Chondrocyte (in vitro differentiated cells): ENCODE measurements around the gene NPC1L1. TPM values are rescaled to one million over a fixed set of nuclear protein-coding genes. Genes with fewer than 3 reads are reported as not detected.
A peak's percentile ranks its signal among the peaks of the same experiment; 100 is the strongest.

Experiments
- DNase-seq: peaks from one replicate; pipeline ENCODE4 v3.0.0; 2021; ENCODE audit warnings: mixed read lengths, low spot score
- H3K27ac Mint-ChIP-seq: one replicate; pipeline ENCODE4 v1.8.0; 2021; ENCODE audit warnings: mild to moderate bottlenecking, moderate library complexity, mixed read lengths; ENCODE audit not compliant: unreplicated experiment
- H3K27me3 Mint-ChIP-seq: 2 replicates; pipeline ENCODE4 v1.8.0; 2021; ENCODE audit warnings: low read depth, mixed read lengths
- H3K36me3 Mint-ChIP-seq: 2 replicates; pipeline ENCODE4 v1.8.0; 2021; ENCODE audit warnings: low read depth, mixed read lengths
- H3K4me1 Mint-ChIP-seq: 2 replicates; pipeline ENCODE4 v1.8.0; 2021; ENCODE audit warnings: low read depth, mild to moderate bottlenecking, mixed read lengths
- H3K4me3 Mint-ChIP-seq: one replicate; pipeline ENCODE4 v1.8.0; 2021; ENCODE audit warnings: mild to moderate bottlenecking, moderate library complexity, mixed read lengths; ENCODE audit not compliant: unreplicated experiment
- H3K9me3 Mint-ChIP-seq: 2 replicates; pipeline ENCODE4 v1.8.0; 2021; ENCODE audit warnings: low read depth, mixed read lengths
- total RNA-seq: library from RNA; stranded (reverse); gene quantifications from 3 replicates; pipeline ENCODE4 v1.2.1, GENCODE V29; 2021
- TF ChIP-seq, protein P1 (sequence below): fragments of 200-600 bp; sonication (generic); IDR thresholded peaks from 2 replicates; pipeline ENCODE4 v1.5.0; 2021; ENCODE audit warnings: antibody characterized with exemption, mild to moderate bottlenecking, moderate library complexity

NPC1L1 gene
- total RNA-seq, 1 donor from 2014 or later: not detected

DNA sequence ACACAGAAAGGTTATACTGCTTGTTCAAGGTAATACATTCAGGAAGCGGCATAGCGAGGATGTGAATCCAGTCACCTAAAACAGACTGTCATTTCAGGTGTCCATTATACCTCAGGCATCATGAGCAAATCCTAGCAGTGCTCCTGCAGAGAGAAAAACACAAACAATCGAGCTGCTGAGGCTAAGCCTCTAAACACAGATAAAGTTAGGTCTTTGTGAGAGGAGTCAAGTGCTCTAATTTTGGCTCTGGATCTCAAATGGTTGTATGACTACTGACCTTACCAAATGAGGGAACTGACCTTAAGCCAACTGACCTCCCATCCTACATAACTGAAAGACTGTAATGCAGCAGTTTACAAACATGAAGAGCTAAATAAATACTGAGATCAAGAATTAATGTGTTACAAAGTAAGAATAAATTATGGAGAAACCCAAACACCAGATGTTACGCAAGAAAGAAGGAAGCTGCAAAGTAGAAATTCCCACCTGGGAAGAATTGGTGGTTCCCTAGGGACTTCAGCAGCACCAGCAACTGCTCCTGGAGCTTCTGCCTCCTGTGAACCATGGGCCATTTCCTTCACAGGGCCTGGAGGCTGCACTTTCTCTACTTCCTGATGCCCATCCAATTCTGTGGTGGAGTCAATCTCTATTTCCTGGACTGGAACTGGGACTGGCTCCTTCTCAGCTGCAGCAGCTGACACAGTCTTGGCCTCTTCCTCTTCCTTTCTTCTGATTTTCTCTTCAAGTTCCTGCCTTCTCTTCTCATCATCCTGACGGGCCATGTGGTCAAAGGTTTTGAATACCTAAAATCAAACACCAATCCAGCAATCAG is 56.4 kb downstream of the NPC1L1 start:
- Mint-ChIP-seq H3K4me3 (no peak overlapping the region), H3K27ac (no peak overlapping the region)

DNA sequence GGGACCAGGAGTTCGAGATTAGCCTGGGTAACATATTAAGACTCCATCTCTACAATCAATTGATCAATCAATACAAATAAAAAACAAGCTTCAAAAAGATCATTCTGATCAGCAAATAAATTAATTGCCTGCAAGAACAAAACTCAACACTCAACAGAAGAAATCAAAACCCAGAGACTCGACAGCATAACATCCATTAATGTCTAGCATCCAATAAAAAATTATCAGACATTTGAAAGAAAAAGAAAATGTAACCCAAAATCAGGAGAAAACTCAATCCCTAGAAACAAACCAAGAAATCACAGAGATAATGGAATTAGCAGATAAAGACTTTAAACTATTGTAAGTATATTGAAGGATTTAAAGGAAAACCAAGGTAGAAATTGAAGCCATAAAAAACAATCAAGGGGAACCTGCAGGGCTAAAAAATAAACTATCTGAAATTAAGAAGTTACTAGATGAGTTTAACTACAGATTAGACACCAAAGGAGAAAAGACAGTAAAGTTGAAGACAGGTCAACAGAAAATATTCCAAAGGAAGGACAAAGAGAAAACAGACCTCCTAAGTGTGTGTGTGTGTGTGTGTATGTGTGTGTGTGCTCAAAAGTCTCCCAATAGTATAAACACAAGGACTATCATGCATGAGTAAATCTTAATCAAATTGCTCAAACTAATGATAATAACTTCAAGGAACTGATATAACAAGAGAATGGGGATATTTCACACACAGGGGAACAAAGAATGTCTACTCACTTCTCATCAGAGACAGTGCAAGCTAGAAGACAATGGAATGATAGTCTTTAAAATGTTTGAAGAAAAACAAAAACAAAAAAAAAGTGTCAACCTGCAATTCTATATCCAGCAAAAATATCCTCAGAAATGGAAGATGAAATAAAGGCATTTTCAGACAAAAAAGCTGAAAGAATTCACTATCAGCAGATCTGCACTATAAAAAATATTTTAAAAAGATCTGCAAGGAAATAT is 58.3 kb downstream of the NPC1L1 start:
- Mint-ChIP-seq H3K4me3 (no peak overlapping the region), H3K36me3 (peaks cover 29% of the 10 kb centered on the region), H3K9me3 (peaks cover 16% of the 10 kb centered on the region), H3K27ac (no peak overlapping the region), H3K4me1 (peaks cover 19% of the 10 kb centered on the region), H3K27me3 (no peaks in the 10 kb centered on the region)
- TF ChIP-seq, protein P1, sequence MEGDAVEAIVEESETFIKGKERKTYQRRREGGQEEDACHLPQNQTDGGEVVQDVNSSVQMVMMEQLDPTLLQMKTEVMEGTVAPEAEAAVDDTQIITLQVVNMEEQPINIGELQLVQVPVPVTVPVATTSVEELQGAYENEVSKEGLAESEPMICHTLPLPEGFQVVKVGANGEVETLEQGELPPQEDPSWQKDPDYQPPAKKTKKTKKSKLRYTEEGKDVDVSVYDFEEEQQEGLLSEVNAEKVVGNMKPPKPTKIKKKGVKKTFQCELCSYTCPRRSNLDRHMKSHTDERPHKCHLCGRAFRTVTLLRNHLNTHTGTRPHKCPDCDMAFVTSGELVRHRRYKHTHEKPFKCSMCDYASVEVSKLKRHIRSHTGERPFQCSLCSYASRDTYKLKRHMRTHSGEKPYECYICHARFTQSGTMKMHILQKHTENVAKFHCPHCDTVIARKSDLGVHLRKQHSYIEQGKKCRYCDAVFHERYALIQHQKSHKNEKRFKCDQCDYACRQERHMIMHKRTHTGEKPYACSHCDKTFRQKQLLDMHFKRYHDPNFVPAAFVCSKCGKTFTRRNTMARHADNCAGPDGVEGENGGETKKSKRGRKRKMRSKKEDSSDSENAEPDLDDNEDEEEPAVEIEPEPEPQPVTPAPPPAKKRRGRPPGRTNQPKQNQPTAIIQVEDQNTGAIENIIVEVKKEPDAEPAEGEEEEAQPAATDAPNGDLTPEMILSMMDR: no peak
- no peak for DNase-seq

More for the DNA sequence above, 56.4 kb downstream of the NPC1L1 start:
- Mint-ChIP-seq H3K27me3 (no peaks in the 10 kb centered on the region), H3K4me1 (peaks cover 35% of the 10 kb centered on the region), H3K36me3 (peaks cover 29% of the 10 kb centered on the region), H3K9me3 (peaks cover 16% of the 10 kb centered on the region)
- TF ChIP-seq, protein P1: no peak
- no peak for DNase-seq

DNA sequence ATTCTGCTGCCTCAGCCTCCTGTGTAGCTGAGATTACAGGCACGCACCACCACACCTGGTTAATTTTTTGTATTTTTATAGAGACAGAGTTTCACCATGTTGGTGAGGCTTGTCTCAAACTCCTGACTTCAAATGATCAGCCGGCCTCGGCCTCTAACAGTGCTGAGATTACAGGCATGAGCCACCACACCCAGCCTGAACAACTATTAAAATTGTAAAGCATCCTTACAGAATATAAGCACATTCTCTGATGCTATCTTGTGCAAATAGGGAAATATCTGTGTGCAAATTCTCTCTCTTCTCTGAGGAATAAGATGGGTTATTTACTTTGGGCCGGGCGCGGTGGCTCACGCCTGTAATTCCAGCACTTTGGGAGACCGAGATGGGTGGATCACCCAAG is 63.2 kb downstream of the NPC1L1 start:
- Mint-ChIP-seq H3K36me3 (peaks cover 14% of the 10 kb centered on the region), H3K9me3 (peaks cover 7% of the 10 kb centered on the region), H3K4me1 (peaks cover 17% of the 10 kb centered on the region), H3K27ac (no peak overlapping the region), H3K27me3 (no peaks in the 10 kb centered on the region), H3K4me3 (no peak overlapping the region)
- TF ChIP-seq, protein P1: no peak
- DNase-seq: no peak

DNA sequence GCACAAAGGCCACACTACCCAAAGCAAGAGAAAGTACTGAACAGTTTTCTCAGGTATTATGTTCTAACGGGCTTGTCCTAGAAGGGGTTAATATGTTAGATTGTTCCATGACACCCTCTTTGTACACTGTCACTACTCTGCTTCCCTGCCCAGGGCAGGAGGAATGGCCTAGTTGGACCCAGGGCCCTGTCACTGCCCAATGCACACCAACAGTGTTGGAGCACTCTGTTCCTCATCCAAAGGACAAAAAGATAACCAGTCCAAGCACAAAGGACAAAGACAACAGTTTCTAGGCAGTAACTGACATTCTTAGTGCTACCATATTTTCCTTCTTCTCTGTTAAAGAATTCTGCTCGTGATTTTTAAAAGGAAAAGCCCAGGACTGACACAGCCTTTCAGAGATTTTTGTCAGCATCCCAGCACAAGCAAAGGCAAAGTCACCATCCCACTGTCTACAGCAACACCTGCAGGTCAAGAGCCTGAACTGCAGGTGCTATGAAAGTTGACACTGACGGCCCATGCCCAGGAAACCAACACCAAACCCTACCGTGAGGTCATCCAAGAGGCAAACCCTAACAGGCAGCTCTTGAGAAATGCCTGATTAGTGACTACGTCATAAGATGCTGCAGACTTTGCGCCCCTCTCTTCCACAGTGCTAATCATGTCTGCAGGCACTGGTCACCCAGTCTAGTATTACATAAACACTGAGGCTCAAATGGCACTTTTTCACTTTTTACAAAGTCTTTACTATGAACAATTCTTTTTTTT is 63.9 kb downstream of the NPC1L1 start:
- Mint-ChIP-seq H3K27me3 (no peaks in the 10 kb centered on the region), H3K4me3 (no peak overlapping the region), H3K4me1 (peaks cover 22% of the 10 kb centered on the region), H3K36me3 (peaks cover 7% of the 10 kb centered on the region), H3K27ac (no peak overlapping the region), H3K9me3 (no peaks in the 10 kb centered on the region)
- TF ChIP-seq, protein P1: peak; percentile 90
- DNase-seq: no peak
